MM.1S (cell line): ENCODE data around the gene ACSS1.

Experiments used
- EZH2 ChIP-seq: fragments of 300-600 bp; sonication (generic); optimal IDR thresholded peaks from 2 replicates; pipeline ENCODE3; 2017; ENCODE audit warnings: low read depth, mild to moderate bottlenecking, antibody characterized with exemption, low read length, mixed read lengths
- TF ChIP-seq, protein P1 (sequence below): fragments of 300-600 bp; sonication (generic); IDR thresholded peaks from 2 replicates; pipeline ENCODE4 v1.5.1; 2016; ENCODE audit warnings: antibody characterized with exemption, low read length, mixed read lengths

DNA sequence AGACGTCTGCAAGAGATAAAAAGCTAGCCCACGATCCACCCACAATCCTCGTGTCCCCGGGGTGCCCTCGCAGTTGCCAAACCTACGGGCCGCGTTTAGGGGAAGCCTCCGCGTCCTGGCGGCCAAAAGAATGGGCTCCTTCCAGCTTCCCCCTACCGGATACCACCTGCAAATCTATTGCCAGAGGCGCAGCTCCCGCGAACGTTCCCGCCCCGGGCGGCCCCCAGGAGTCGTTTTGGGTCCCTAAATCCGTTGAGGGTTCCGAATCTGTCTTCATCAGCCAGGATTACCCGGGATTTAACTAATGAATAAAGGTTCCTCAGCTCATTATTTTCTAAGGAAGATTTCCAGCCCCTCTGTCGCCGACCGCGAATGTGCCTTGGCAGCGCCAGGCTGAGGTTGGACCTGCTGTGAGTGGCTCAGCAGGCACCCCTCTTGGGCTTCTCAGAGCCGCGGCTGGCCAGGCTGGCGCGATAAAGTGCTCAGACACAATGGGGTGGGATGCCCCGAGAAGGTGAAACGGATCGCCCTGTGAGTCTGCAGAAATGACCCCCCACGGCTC, 26.8 kb upstream of the ACSS1 start:
- TF ChIP-seq, protein P1, sequence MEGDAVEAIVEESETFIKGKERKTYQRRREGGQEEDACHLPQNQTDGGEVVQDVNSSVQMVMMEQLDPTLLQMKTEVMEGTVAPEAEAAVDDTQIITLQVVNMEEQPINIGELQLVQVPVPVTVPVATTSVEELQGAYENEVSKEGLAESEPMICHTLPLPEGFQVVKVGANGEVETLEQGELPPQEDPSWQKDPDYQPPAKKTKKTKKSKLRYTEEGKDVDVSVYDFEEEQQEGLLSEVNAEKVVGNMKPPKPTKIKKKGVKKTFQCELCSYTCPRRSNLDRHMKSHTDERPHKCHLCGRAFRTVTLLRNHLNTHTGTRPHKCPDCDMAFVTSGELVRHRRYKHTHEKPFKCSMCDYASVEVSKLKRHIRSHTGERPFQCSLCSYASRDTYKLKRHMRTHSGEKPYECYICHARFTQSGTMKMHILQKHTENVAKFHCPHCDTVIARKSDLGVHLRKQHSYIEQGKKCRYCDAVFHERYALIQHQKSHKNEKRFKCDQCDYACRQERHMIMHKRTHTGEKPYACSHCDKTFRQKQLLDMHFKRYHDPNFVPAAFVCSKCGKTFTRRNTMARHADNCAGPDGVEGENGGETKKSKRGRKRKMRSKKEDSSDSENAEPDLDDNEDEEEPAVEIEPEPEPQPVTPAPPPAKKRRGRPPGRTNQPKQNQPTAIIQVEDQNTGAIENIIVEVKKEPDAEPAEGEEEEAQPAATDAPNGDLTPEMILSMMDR = no peak
- no peak for TF ChIP-seq EZH2
